Heart left ventricle (tissue), 13 donors: Measurements from ENCODE around the gene TNS3.

Experiments used
- POLR2A ChIP-seq, 2 donors: fragments of 450-650 bp; IDR thresholded peaks; one replicate each; pipeline ENCODE4 v1.6.1; 2017; ENCODE audit warnings: antibody characterized with exemption in 2 of 2, mild to moderate bottlenecking in 2 of 2, moderate library complexity in 2 of 2
- TF ChIP-seq, protein P1 (sequence below), 12 donors: fragments of 200-600 bp; sonication (generic) in 4 of 12; IDR thresholded peaks; one replicate each; pipeline versions ENCODE4 v1.5.0 to v1.8.0; 2018 to 2022; ENCODE audit warnings: antibody characterized with exemption in 12 of 12, mild to moderate bottlenecking in 5 of 12
- donor health status: ischemic (EF 13 %, LVEDD 7.1; RV severe dilation, severe dysfunction).
- donor health status: DM: no; HTN: yes; CAD: no.
- donor health status: DM: no; HTN: no; CAD: no.
- donor health status: ischemic (EF 25% LVEDD 6.9; RV normal size, moderate dysfunction).
- donor health status: ischemic (EF 25% LVEDD 5.7; RV mildly dilated, moderate dysfunction).
- donor health status: ischemic (EF 35%, LVEDD 5.7; RV mildly dilated, moderate dysfunction).
- donor health status: nonischemic (EF 11% LVEDD 7.7; RV severe dilation, severe dysfunction).
- donor health status: DM: yes; HTN: yes; CAD: no.
- donor health status: PGD.
- donor health status: ischemic (EF 29% LVEDD 5.4; RV normal size, mild dysfunction).
- donor health status: nonischemic (EF 23%, LVEDD 6.1; RV moderate dilation, normal function).

DNA sequence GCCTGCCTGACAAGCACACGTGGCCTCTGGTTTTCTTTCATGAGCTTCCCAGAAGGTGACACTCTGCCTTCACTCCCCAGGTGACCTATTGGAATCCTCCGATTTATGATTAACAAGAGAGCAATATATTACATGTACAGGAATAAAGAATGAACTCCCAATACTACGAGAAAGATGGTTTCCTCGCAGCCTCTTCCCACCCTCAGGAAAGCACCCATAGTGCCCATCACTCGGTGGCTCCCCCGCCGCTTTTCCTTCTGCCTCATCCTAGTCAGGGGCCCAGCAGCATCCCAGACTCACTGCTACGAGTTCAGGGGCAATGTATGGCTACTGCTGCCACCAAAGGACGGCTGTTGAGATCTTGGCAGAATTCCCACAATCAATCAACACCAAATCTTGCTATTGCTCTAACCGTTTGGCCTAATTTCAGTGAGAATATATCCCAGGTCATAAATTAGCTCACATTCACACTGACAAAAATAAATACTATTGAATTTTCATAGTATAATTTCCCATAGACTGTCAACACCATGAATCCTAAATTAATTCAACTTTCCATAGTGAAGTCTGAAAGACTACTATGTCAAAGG, 196.3 kb downstream of the TNS3 start:
- TF ChIP-seq, protein P1, sequence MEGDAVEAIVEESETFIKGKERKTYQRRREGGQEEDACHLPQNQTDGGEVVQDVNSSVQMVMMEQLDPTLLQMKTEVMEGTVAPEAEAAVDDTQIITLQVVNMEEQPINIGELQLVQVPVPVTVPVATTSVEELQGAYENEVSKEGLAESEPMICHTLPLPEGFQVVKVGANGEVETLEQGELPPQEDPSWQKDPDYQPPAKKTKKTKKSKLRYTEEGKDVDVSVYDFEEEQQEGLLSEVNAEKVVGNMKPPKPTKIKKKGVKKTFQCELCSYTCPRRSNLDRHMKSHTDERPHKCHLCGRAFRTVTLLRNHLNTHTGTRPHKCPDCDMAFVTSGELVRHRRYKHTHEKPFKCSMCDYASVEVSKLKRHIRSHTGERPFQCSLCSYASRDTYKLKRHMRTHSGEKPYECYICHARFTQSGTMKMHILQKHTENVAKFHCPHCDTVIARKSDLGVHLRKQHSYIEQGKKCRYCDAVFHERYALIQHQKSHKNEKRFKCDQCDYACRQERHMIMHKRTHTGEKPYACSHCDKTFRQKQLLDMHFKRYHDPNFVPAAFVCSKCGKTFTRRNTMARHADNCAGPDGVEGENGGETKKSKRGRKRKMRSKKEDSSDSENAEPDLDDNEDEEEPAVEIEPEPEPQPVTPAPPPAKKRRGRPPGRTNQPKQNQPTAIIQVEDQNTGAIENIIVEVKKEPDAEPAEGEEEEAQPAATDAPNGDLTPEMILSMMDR (IDR thresholded peaks at IDR 0.05), result no peak
- TF ChIP-seq POLR2A (IDR thresholded peaks at IDR 0.05), result no peak
